NCI-H2029 (cell line): ENCODE results near the gene ENOX2.

Source experiments
- DNase-seq: peaks from one replicate; lab custom pipeline; 2025; lab: John Stamatoyannopoulos, UW

ENOX2 gene

DNA sequence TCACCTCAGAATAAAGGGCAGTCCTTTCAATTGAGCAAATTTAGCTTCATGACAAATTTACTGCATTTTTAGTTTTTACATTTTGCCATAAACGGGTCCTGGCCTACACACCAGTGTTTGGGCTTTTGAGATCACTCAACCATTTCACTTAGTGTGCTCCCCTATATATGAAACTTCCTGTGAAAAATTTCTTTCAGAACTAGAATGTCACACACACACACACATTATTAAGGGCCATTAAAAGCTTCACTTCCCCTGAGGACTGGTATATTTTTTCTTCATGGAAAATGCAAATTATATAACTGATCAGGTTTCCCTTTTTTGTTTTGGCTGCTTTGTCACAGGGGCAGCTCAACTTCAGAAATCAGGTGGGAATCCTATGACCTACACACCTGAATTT lies 206.5 kb downstream of the ENOX2 start:
- no peak for DNase-seq

DNA sequence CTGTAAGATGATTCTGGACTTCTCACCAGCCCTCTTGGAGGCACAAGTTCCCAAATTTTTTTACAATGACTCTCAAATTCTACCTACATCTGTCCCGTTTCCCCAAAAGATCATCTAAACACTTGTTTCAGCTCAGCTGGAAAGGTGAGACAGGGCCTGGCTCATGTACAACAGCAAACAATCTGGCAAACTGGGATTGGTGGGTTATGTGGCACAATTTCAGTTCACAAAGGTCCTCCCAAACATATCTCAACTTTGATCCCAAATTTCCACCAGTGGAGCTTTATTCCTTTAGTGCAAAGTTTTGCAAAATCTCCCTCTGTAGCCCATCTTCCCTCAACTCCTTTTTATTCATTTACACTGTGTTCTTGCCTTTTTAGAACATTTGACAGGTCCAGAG lies 207.1 kb downstream of the ENOX2 start:
- no peak for DNase-seq

DNA sequence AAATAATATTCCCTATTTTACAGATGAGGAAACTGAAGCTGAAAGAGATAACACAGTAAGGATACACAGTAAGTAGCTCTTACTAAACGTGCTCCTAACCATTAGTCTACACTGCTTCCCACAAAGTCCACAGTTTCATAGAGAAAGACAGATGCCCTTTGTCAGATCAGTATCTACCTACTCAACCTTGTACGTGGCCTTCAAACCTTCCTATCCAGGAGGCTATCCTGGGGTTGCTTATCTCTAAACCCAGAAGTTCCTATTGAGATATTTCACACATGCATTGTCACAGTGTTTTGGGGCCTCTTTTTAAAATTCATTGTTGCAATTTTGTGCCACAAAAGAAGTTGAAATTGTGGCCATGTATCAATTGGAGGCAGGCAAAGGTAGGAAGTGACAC lies 208.0 kb downstream of the ENOX2 start:
- no peak for DNase-seq

DNA sequence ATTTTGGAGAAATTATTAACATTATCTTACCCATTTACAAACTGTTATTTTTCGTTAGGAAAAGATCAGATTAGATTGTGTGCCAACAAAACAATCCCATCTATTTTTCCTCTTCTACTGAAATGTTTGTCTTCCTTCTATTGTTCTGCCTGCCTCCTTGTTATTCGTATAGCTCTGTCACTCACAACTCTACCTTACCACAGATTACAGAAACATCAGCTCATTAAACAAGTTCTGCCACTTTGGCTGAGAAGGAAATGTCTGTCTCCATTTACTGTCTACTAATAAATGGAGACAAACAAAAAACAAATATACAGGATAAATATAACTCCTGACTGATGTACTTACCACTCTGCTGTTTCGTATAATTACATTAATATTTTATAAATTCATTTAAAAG lies 211.4 kb downstream of the ENOX2 start:
- no peak for DNase-seq

DNA sequence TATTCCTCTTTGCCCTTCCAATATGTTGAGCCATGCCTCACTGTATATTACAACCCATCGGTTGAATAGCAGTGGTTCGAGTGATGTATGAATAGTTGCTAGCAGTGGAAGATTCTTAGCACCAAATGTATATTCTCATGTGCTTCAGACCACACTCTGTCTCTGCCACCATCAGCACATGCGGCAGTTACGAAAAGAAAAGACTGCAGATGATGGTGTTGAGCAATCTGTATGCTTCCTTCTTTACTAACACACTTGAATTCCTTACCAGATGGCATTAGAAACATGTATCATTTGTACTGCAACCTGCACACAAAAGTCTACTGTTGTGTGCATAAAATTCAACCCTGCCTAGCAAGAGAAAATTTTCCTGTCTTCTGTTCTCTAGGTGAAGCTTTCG lies 214.6 kb downstream of the ENOX2 start:
- DNase-seq: no peak

DNA sequence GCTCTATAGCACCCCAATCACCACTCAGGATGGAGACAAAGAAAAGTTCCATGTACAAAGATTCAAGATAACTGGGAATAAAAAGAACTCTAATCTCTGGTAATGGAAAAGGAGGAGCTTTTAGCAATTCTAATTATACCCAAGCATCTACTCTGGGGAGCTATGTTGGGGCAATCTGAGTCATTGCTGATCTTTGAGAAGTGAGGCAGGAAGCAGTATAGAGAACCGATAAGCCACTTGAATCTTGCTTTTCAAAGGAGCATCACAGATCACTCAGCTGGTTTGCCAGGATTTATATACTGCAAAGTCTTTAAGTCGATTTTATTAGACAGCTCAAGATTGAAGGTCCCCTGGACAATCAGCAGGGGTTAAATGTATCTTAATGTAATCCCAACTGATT lies 220.0 kb downstream of the ENOX2 start:
- no peak for DNase-seq

DNA sequence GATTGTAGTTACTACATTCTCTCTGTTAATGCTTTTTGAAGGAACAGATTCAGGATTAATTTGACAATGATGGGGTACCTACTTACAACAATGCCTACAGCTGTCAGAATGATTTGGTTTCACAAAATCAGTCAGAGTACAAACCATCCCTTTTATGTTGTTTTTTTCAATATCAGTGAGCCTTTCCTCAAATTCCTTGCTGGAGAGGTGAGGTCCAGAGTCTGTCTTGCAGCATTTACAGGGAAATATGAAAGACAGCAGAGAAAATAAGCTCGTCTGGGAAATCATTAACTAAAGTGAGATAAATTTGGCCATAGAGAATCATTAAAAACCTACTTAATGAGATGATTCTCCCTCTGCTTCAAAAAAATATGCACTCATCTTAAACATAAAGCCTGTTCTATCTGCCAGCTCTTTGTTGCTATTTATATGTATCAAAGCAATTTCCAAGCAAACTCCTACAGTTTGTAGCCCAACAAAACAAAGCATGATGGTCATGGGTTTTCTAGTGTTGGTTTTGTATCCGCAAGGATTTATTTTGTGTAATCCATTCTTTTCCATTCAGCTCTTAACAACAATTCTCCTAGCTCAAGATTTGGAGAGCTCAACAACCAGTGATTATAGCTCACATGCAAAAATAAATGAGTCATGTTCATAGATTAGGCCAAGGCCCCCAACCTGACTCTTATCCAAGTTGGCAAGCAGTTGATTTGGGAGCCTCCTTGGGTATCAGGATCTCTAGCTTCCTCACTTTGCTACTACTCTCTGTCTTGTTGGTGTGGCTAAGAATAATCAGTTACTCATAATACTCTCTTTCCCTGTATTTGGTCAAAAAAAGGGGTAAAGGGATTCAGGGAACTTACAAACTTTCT lies 222.6 kb downstream of the ENOX2 start:
- DNase-seq: no peak

DNA sequence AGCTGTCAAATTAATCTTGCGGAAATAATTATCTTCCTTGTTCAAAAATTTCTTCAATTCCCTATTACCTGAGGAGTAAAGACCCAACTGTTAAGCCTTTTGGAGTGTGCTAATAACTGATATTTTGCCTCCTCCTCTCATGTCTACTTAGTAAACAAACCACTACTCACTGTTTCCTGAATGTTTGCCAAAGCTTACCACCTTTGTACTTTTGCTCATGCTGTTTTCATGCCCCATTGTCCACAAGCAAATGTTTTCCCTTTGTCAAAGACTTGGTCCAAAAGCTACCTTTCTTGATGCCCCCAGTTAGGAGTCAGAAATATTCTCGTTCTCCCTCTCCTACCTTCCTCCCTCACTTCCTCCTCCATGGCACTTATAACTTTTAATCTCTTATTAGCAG lies 226.1 kb downstream of the ENOX2 start:
- no peak for DNase-seq

DNA sequence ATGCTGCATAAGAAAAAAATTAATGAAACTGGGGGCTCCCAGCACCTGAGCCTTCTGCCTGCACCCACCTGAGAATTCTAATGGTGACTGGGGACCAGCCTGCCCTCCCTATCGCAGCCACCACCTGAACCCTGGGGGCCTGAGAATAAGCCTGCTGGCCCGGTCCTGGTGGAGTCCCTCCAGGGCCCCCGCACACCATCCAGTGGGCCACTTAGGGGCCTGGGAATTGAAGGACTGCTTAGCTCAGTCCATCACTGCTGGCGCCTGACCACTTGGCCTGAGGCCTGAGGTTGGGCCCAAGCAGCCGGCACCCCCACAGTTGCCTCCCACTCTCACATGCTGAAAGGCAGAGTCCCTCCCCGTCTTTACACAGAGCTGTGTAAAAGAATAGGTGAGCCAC lies 230.8 kb downstream of the ENOX2 start:
- no peak for DNase-seq

DNA sequence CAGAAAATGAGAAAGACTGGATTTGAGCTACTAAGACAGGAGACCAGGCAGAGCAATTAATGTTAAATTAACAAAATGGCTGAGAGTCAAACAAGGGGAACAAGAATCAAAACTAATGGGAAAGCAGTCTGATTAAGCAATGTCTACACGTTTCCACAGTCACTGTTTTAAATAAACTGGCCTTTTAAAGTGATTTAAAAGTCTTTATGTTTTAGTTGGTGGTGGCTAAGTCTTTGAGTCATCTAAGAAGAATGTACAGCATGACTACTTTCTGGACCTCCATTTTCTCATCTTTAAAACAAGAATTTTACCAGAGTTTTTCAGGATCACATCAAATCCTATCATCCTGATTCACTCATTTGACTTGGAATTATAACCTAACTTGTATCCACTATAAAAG lies 233.8 kb downstream of the ENOX2 start:
- DNase-seq: no peak

DNA sequence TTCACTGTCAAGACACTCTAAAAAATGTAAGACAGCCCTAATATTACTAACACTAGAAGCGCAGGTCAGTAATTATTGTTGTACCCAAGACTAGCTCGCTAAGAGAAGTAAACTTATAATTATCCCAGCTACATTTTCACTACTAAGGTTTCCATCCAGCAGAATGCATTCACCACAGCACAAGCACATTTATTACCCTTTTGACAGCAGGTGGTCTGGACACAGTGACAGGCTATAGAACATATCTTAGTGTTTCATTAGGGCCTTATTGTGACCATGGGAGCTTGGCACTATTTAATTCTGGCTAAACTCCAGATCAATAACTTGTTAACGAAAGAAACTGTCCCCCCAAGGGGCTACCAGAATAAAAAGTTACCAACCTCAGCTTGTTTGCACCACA lies 237.7 kb downstream of the ENOX2 start:
- DNase-seq: no peak

DNA sequence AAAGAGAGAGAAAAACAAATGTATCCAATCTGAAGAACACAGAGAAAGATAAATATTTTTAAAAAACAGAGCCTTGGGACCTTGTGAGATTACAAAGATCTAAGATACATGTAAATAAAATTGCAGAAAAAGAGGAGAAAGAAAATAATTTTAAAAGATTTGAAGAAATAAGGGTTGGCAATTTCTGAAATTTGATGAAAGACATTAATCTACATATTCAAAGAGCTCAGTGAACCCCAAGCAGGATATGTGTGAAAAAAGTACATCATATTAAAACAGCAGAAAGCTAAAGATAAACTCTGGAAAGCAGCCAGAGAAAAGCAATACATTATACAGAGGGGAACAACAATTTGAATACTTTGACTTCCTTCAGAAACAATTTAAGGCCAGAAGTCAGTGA lies 244.7 kb downstream of the ENOX2 start:
- DNase-seq: no peak

DNA sequence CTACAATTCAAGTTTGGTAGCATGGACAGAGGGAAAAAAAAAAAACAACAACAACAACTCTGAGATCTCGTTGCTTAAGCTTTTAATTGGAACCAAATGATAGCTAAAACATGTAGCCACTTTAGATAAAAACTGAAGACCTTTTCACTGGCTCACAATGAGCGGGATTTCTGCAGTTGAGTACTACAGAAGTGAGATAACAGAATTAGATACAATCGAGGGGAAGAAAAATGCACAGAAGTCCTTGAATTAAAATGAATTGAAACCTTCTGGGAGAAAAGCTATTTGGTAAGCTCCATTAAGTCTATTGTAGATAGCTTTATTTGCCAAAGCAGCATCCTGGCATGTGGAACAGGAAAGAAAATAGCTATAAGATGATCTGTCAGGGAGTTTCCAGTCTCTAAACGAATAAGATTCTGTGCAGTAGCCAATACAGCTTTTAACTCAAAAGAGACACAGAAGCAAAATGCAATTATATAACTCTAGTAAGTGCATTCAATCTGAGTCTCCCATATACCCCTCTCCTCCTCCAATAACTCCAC lies 248.5 kb downstream of the ENOX2 start:
- no peak for DNase-seq

DNA sequence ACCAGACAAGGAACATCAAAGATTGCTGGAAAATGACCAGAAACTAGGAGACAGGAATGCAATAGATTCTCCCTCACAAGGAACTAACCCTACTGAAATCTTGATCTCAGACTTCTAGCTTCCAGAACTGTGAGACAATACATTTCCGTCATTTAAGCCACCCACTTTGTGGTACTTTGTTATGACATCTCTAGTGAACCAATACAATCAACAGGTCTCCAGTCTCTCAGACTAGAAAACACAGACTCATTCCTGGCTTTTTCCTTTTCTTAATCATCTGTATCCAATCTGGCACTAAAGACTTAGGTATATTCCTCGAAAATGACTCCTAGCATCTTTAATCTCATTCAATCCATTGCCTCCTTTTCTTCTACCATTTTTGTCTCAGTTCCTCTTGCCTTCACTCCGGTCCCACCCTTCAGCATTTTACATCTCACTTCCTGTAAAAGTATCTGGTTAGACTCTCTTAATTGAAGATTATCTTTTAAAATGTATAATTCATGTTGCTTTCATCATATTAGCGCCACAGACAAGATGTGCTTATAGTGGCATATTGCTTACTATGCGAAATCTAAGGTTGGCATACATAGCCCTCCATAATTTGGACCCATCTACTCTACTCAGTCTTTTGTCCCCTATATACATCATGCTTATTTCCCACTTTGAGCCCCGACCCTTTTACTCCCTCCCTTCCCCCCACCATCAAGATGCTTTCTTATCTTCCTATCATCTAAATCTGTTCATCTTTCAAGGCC lies 250.0 kb downstream of the ENOX2 start:
- no peak for DNase-seq

DNA sequence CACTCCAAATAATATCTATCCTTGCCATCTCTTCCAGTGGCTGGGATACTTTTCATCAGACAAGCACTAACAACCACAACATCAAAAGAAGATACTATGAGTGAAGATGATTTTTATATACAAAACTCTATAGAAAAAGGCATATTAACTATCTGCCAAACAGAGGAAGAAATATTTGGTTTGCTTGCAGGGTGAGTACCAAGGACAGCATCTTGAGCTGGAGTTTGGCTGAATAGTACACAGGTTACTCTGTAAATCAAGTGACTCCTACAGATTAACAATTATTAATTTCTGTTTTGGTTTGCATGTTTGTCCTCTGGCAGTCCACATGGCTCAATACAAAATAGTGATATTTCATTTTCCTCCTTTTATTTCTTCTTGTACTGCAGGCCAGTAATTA lies 253.3 kb downstream of the ENOX2 start:
- no peak for DNase-seq

DNA sequence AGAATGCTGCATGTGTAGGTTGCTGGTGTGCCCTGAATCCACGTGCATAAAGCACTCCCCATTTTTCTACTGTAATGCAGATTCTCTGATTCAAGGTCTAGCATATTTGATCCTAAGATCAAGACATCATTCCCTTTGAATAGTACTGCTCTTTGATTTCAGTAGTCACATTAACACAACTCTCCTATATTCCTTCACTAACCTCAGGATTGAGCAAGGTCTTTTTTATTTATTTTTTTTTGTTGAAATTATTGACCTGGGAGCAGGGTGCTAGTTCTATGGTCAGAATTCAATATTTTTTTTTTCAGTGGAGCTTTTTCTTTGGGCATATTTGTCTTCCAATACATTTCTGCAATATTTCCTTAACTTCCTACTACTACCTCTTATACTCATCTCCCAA lies 255.5 kb downstream of the ENOX2 start:
- no peak for DNase-seq

DNA sequence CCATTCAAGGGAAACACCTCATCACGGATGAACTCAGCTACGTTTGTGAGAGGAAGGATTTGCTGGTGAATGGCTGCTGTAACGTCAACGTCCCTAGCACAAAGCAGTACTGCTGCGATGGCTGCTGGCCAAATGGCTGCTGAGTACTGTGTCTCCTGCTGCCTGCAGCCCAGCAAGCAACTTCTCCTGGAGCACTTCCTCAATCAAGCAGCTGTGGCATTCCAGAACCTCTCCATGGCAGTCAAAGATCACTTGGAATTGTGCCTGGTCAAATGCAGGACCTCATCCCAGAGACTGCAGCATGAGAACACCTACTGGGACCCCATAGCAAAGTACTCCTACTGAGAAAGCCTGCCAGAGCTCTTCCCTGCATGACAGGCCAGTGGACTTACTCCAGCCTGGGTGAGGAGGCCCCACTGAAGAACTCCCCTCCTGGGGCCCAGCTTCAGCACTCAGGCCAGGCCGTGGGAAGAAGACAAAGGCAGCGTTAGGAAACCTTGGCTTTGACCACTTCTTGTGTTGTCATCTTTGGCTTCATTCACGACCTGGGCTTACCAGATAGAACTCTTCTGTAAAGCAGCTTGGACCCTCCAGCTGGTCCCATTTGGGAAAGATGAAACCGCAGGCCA lies 256.9 kb downstream of the ENOX2 start:
- no peak for DNase-seq

DNA sequence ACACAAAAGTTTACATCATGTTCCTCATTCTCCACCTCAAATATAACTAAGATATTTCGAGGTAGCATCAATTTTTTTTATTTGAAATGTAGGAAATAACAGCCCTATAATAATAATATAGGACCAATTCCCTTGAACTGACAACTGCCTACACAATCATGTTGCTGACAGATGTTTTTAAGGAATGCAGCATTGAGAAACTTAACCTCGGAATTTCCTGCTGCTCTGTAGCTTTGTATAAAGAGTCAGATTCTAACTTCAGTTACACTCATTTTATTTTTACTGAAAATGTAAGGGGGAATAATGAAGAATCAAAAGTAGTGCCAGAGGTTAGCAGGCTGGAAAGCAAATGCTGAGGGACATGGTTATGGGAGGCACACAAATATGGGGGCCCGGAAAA lies 265.4 kb downstream of the ENOX2 start:
- no peak for DNase-seq

DNA sequence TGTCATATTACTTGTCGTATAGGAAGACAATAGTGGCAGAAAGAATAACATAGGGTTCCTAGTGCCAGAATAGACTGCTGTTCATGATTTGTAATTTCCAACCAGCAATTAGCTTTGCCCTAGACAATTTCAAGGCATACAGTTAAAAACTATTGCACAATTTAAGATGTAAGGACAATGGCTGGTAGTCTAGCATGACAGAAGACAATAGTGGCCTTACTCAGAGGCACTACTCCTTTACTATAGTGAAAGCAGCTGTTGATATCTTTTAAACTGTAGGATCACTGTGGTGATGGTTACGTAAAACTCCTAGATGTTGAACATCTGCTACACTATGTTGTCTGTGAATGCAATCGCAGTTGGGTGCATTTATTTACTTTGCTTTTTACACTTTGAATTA lies 266.7 kb downstream of the ENOX2 start:
- DNase-seq: no peak

DNA sequence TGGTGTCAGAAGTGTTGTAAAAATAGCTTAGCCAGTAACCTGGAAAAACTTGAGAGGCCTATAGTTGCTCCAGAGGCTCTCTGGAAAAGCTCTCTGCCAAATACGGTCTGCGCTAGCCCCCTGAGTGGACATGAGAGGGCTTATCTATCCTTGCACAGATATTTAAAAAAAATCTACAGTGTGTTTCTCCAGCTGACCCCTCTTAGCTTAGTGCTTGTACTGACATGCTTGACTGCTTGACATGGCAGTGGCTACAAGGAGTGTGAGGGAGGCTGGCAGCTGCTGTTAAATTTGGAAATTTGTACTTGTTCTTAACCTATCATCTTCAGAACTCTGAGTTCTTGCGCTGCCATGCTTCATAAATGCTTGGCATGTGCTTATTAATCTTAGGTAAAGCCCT lies 272.0 kb downstream of the ENOX2 start:
- DNase-seq: no peak

DNA sequence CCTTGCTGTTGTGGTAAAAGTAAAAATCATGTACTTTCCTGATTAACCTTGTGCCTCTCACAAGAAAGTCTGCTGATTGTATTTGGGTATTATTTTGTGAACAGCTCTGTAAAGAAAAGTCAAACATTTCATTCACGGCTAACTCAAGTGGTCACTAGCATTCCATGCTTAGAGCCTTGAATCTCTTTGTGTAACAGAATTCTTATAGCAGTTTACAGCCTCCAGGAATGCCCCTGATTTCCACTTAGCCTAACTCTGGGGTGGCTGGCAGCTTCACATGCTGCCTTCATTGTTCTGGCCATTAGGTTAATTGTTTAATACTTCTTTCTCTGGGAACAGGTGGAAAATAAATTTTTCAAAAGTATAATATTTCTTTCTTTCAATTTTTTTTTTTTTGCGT lies 274.5 kb downstream of the ENOX2 start:
- no peak for DNase-seq

DNA sequence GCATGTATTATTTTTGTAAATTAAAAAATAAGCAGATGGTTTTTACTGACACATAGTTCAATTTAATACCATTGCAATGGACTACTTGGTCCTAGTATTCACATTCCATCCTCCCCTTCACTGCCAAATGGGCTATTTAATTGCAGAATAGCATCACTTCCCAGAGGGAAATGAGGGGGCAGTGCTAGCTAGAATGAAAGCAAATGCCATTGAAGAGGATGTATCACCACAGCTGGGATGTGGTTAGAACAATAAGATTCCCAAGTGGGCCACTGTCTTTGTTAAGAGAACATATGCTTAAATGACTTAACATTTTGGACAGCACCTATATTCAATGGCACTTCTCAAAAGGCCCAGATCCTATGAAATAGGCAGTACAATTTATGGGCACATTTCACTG lies 276.5 kb downstream of the ENOX2 start:
- DNase-seq: no peak

DNA sequence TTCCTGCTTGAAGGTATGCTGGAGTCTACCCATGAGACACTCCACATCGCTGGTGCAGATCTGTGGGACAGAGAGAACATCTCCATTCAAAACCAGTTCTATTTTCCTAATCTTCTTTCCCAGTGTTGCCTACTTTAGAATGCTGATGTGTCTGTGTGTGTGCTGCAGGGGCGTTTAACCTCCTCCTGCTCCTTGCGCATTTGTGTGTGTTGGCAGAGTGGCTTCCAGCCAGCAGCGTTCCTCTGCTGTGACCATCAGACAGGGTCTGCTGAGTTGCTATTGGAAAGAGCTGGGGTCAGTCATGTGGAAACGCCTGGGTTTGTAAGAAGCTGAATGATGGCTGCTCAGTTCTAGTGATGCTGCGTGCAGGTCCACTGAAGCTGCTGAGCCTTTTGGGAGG lies 277.6 kb downstream of the ENOX2 start:
- DNase-seq: no peak
